GM12878 (cell line): ENCODE measurements around the gene DYNLL2. TPM values are rescaled to one million over a fixed set of nuclear protein-coding genes. Genes with fewer than 3 reads are reported as not detected.

Experiments used
- ATAC-seq: fragments of 200-7000 bp; cut with Tn5 transposase; 3 replicates; pipeline ENCODE4 v1.9.1; 2020; ENCODE audit warnings: mild to moderate bottlenecking, moderate library complexity
- BruUV-seq: library from RNA; stranded (reverse); fragments of 400-500 nt; replicated peaks from 2 replicates; lab custom pipeline; 2021; lab: Mats Ljungman, UMichigan
- CTCF ChIA-PET: fragments of 300-600 bp; sonication (Branson Sonifier 250); formaldehyde crosslinking; extraction: SDS; loops from one replicate; lab custom pipeline; 2021; ENCODE audit warnings: inconsistent platforms; lab: Yijun Ruan, JAX
- POLR2A ChIA-PET: fragments of 350-600 bp; formaldehyde crosslinking; extraction: SDS; loops from one replicate; lab custom pipeline; 2021; ENCODE audit warnings: inconsistent platforms; lab: Charles Lee
- RAD21 ChIA-PET: fragments of 300-600 bp; sonication (Branson Sonifier 250); formaldehyde crosslinking; loops from one replicate; lab custom pipeline; 2023; ENCODE audit warnings: antibody characterized with exemption; ENCODE audit not compliant: unreplicated experiment; lab: Charles Lee
- SMC1A ChIA-PET: fragments of 300-600 bp; sonication (Branson Sonifier 250); formaldehyde crosslinking; loops from one replicate; lab custom pipeline; 2023; ENCODE audit not compliant: unreplicated experiment, uncharacterized antibody; lab: Charles Lee
- DNase-seq: peaks from one replicate; pipeline ENCODE4 v3.0.0-alpha.2; 2011; ENCODE audit warnings: low read depth, low spot score
- FAIRE-seq: peaks from 3 replicates; lab custom pipeline; 2011; peaks lifted over from hg19 to GRCh38; lab: Jason Lieb, UNC
- H2AFZ ChIP-seq: 2 replicates; pipeline ENCODE4 v1.6.0; 2011; ENCODE audit warnings: low read depth, low read length, control low read depth; ENCODE audit not compliant: control insufficient read depth
- H3K27ac ChIP-seq: 2 replicates; pipeline ENCODE4 v1.5.1; 2011; ENCODE audit warnings: control low read depth; ENCODE audit not compliant: control insufficient read depth, insufficient read depth
- H3K27me3 ChIP-seq, 2 experiments: replicated peaks in 1 of 2; 2 replicates each; pipeline versions ENCODE4 v1.6.0 to v1.6.1; 2011; ENCODE audit warnings: low read length in 1 of 2; ENCODE audit not compliant: control insufficient read depth in 2 of 2, insufficient read depth in 2 of 2
- H3K36me3 ChIP-seq, 2 experiments: 2 replicates each; pipeline ENCODE4 v1.5.1; 2011; ENCODE audit warnings: low read length in 1 of 2; ENCODE audit not compliant: control insufficient read depth in 2 of 2, insufficient read depth in 2 of 2
- H3K4me1 ChIP-seq: 2 replicates; pipeline ENCODE4 v1.6.1; 2011; ENCODE audit warnings: mild to moderate bottlenecking, low read length, moderate library complexity, mixed read lengths; ENCODE audit not compliant: control insufficient read depth, insufficient read depth
- H3K4me2 ChIP-seq: 2 replicates; pipeline ENCODE4 v1.6.0; 2011; ENCODE audit warnings: control low read depth; ENCODE audit not compliant: control insufficient read depth, insufficient read depth
- H3K4me3 ChIP-seq: fragments of 200-600 bp; sonication (generic); 2 replicates; pipeline ENCODE4 v1.5.1; 2016
- H3K79me2 ChIP-seq: 2 replicates; pipeline ENCODE4 v1.6.0; 2011; ENCODE audit warnings: low read length; ENCODE audit not compliant: control insufficient read depth, insufficient read depth
- H3K9ac ChIP-seq: 2 replicates; pipeline ENCODE4 v1.8.0; 2011; ENCODE audit warnings: low read length, control low read depth, mixed read lengths; ENCODE audit not compliant: control insufficient read depth, insufficient read depth
- H3K9me3 ChIP-seq: replicated peaks from 3 replicates; pipeline ENCODE4 v1.5.1; 2011; ENCODE audit warnings: mild to moderate bottlenecking, low read length; ENCODE audit not compliant: control insufficient read depth, insufficient read depth
- H4K20me1 ChIP-seq: 2 replicates; pipeline ENCODE4 v1.6.0; 2011; ENCODE audit not compliant: control insufficient read depth, insufficient read depth
- ATF7 ChIP-seq: fragments of 450-650 bp; IDR thresholded peaks from 2 replicates; pipeline ENCODE4 v1.6.1; 2016; ENCODE audit warnings: low read depth, mild to moderate bottlenecking
- ESRRA ChIP-seq: IDR thresholded peaks from 2 replicates; pipeline ENCODE4 v1.6.1; 2012; ENCODE audit warnings: mild to moderate bottlenecking, low read length, improper control_type of control experiment
- HCFC1 ChIP-seq: fragments of 150-350 bp; IDR thresholded peaks from 2 replicates; pipeline ENCODE4 v1.6.1; 2014; ENCODE audit warnings: low read length
- JUND ChIP-seq: IDR thresholded peaks from 2 replicates; pipeline ENCODE4 v1.6.1; 2012; ENCODE audit warnings: low read depth, mild to moderate bottlenecking, low read length, improper control_type of control experiment, moderate library complexity
- MYB ChIP-seq: fragments of 150-350 bp; IDR thresholded peaks from 2 replicates; pipeline ENCODE4 v1.6.1; 2014; ENCODE audit warnings: mild to moderate bottlenecking, low read depth, low read length, borderline replicate concordance
- RCOR1 ChIP-seq: conservative IDR thresholded peaks from 2 replicates; pipeline ENCODE4 v1.6.1; 2012; ENCODE audit warnings: low read depth, low read length, improper control_type of control experiment
- SMAD1 ChIP-seq: fragments of 450-650 bp; IDR thresholded peaks from 2 replicates; pipeline ENCODE4 v1.6.1; 2018; ENCODE audit warnings: mild to moderate bottlenecking, low read depth; ENCODE audit not compliant: partially characterized antibody
- TBL1XR1 ChIP-seq: IDR thresholded peaks from 2 replicates; pipeline ENCODE4 v1.6.1; 2012; ENCODE audit warnings: low read depth, low read length, improper control_type of control experiment
- TCF7 ChIP-seq: IDR thresholded peaks from 2 replicates; pipeline ENCODE4 v1.6.1; 2014; ENCODE audit warnings: antibody characterized with exemption, borderline replicate concordance
- ZNF274 ChIP-seq: IDR thresholded peaks from one replicate; pipeline ENCODE4 v1.8.0; 2011; ENCODE audit not compliant: insufficient read length, insufficient read depth
- ZNF384 ChIP-seq: IDR thresholded peaks from 2 replicates; pipeline ENCODE4 v1.6.1; 2012; ENCODE audit warnings: low read depth, mild to moderate bottlenecking, low read length, improper control_type of control experiment, borderline replicate concordance
- WGBS: methylation state at CpG from one replicate; pipeline ENCODE4 v1.1.6; 2016; ENCODE audit warnings: low lambda C conversion rate; ENCODE audit not compliant: insufficient replicate concordance, insufficient coverage; ENCODE audit errors: missing lambda C conversion rate; 5-methylcytosine and 5-hydroxymethylcytosine counted together
- in situ Hi-C: fragments of 300-500 bp; cut with MboI; formaldehyde crosslinking; loops from 9 replicates; pipeline ENCODE4 v1.14.3; 2018; ENCODE audit warnings: mixed read lengths
- intact Hi-C: fragments of 100-400 bp; cut with micrococcal nuclease; formaldehyde crosslinking; loops from one replicate; pipeline ENCODE4 v1.14.2; 2022; ENCODE audit not compliant: unreplicated experiment
- polyA plus RNA-seq, 11 experiments: library from polyadenylated mRNA; depleted of rRNA in 4 of 11; unstranded in 6 of 11; stranded (reverse) in 5 of 11; fragments of >200 nt; fragmentation: Nextera tagmentation in 4 of 11; fragmentation: Illumina TruSeq in 1 of 11; extraction: Ambion mirVana in 4 of 11; extraction: Trizol in 1 of 11; gene quantifications; 1 replicate in 1 of 11; 2 replicates in 10 of 11; pipeline versions ENCODE4 v1.2.1 to v1.2.3, GENCODE V29; 2011 to 2016; ENCODE audit warnings: inconsistent platforms in 2 of 11, missing spikeins in 2 of 11, low read depth in 1 of 11
- total RNA-seq, 4 experiments: library from RNA; depleted of rRNA in 3 of 4; stranded (reverse); fragments of >200 nt in 3 of 4; fragmentation: Illumina TruSeq in 1 of 4; extraction: Trizol in 1 of 4; gene quantifications; 2 replicates each; pipeline versions ENCODE4 v1.2.1 to v1.2.3, GENCODE V29; 2013 to 2021
- TF ChIP-seq, protein P1 (sequence below): fragments of 450-650 bp; IDR thresholded peaks from 2 replicates; pipeline ENCODE4 v1.6.1; 2016; ENCODE audit warnings: mild to moderate bottlenecking, moderate library complexity, borderline replicate concordance
- TF ChIP-seq, protein P2 (sequence below): IDR thresholded peaks from 2 replicates; pipeline ENCODE4 v1.6.1; 2012; ENCODE audit warnings: low read depth, low read length, improper control_type of control experiment
- TF ChIP-seq, protein P3 (sequence below): fragments of 450-650 bp; conservative IDR thresholded peaks from 2 replicates; pipeline ENCODE4 v1.6.1; 2017; ENCODE audit warnings: mild to moderate bottlenecking, moderate library complexity
- TF ChIP-seq, protein P4 (sequence below): IDR thresholded peaks from 2 replicates; pipeline ENCODE4 v1.6.1; 2011; ENCODE audit warnings: low read depth, mild to moderate bottlenecking, low read length, moderate library complexity, borderline replicate concordance; ENCODE audit errors: extremely low read depth

DYNLL2 gene
- total and polyA plus RNA-seq, 10 of the 15 experiments (the other 5 are each of a cell fraction or from before 2014, with no cell fraction given) = 0.62 to 19.2 (median 9.1) TPM

DNA sequence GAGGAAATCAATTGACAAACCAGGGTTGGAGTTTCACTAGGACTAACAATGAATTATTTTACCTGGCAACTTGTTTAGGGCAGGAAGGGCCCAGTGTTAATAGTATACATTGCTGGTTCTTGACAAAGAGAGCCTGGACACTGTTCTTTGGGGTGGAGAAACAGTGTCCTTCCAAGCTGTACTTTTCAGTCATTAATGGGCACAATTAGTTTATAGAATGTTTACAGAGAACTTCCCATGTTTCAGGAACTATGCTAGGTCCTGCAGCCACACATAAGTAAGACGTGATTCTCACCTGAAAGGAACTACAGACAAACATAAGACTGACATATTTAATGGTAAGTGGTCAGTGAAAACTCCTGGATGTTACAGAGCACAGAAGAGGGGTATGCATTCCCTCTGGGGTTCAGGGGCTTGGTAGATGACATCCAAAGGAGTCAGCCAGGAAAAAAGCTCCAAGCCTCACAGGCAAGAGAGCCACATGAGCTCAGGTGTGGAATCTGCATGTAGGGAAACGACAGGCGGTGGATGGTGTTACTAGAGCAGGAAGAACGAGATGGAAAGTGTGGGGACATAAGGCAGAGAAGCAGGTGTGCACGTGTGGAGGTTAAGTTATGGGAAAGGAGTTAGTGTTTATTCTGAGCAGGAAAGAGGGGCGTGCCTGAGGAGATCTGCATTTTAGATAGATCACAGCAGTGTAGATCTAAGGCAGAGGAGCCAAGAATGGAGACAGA, 3.8 kb upstream of the DYNLL2 start:
- ChIA-PET SMC1A (no interaction called here), POLR2A (interaction anchor here (0.7 kb wide), 1 partner anchor 219 kb away, joined by 4 read pairs; no protein-coding TSS in a partner anchor), RAD21 (no interaction called here), CTCF (no interaction called here)
- in situ Hi-C loops = no loop called here
- H3K79me2 ChIP-seq = peaks cover 12% of the 10 kb centered on the region
- ATAC-seq = no peak
- intact Hi-C loops = loop anchor here (10.0 kb wide), 1 partner anchor 225 kb away; the partner anchor contains the start of gene MRPS23
- FAIRE-seq = no peak
- peaks cover 6% of the 10 kb centered on the region; the same call in 1 of the 2 replicates for H3K4me1 ChIP-seq
- BruUV-seq = no TSS peak
- no peaks in the 10 kb centered on the region for H3K36me3 ChIP-seq
- H3K27me3 ChIP-seq = peaks cover 0 to 9% of the 10 kb centered on the region in 2 experiments; a peak in 1 of 4 replicates
- H3K9me3 ChIP-seq = no peaks in the 10 kb centered on the region
- H2AFZ ChIP-seq = no peak overlapping the region
- H4K20me1 ChIP-seq = no peaks in the 10 kb centered on the region
- 10% methylated on average over 6 of the region's 6 CpGs for WGBS
- H3K9ac ChIP-seq = no peak overlapping the region
- DNase-seq = no peak
- no peak overlapping the region for H3K4me3 ChIP-seq
- H3K27ac ChIP-seq = no peak overlapping the region
- no peak overlapping the region for H3K4me2 ChIP-seq
- TF ChIP-seq TBL1XR1 (no peak), RCOR1 (no peak), MYB (no peak), HCFC1 (no peak), TCF7 (no peak), ZNF274 (no peak), ZNF384 (no peak), ATF7 (no peak), SMAD1 (no peak), ESRRA (no peak), JUND (no peak)
- TF ChIP-seq, protein P1, sequence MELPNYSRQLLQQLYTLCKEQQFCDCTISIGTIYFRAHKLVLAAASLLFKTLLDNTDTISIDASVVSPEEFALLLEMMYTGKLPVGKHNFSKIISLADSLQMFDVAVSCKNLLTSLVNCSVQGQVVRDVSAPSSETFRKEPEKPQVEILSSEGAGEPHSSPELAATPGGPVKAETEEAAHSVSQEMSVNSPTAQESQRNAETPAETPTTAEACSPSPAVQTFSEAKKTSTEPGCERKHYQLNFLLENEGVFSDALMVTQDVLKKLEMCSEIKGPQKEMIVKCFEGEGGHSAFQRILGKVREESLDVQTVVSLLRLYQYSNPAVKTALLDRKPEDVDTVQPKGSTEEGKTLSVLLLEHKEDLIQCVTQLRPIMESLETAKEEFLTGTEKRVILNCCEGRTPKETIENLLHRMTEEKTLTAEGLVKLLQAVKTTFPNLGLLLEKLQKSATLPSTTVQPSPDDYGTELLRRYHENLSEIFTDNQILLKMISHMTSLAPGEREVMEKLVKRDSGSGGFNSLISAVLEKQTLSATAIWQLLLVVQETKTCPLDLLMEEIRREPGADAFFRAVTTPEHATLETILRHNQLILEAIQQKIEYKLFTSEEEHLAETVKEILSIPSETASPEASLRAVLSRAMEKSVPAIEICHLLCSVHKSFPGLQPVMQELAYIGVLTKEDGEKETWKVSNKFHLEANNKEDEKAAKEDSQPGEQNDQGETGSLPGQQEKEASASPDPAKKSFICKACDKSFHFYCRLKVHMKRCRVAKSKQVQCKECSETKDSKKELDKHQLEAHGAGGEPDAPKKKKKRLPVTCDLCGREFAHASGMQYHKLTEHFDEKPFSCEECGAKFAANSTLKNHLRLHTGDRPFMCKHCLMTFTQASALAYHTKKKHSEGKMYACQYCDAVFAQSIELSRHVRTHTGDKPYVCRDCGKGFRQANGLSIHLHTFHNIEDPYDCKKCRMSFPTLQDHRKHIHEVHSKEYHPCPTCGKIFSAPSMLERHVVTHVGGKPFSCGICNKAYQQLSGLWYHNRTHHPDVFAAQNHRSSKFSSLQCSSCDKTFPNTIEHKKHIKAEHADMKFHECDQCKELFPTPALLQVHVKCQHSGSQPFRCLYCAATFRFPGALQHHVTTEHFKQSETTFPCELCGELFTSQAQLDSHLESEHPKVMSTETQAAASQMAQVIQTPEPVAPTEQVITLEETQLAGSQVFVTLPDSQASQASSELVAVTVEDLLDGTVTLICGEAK = no peak
- TF ChIP-seq, protein P2, sequence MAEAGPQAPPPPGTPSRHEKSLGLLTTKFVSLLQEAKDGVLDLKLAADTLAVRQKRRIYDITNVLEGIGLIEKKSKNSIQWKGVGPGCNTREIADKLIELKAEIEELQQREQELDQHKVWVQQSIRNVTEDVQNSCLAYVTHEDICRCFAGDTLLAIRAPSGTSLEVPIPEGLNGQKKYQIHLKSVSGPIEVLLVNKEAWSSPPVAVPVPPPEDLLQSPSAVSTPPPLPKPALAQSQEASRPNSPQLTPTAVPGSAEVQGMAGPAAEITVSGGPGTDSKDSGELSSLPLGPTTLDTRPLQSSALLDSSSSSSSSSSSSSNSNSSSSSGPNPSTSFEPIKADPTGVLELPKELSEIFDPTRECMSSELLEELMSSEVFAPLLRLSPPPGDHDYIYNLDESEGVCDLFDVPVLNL = no peak
- TF ChIP-seq, protein P3, sequence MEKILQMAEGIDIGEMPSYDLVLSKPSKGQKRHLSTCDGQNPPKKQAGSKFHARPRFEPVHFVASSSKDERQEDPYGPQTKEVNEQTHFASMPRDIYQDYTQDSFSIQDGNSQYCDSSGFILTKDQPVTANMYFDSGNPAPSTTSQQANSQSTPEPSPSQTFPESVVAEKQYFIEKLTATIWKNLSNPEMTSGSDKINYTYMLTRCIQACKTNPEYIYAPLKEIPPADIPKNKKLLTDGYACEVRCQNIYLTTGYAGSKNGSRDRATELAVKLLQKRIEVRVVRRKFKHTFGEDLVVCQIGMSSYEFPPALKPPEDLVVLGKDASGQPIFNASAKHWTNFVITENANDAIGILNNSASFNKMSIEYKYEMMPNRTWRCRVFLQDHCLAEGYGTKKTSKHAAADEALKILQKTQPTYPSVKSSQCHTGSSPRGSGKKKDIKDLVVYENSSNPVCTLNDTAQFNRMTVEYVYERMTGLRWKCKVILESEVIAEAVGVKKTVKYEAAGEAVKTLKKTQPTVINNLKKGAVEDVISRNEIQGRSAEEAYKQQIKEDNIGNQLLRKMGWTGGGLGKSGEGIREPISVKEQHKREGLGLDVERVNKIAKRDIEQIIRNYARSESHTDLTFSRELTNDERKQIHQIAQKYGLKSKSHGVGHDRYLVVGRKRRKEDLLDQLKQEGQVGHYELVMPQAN = no peak
- TF ChIP-seq, protein P4, sequence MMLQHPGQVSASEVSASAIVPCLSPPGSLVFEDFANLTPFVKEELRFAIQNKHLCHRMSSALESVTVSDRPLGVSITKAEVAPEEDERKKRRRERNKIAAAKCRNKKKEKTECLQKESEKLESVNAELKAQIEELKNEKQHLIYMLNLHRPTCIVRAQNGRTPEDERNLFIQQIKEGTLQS = no peak
